ENCODE data around the gene IKBIP.
"Not testable (repeated sequence)": the region's sequence is repeated elsewhere in the genome, so short reads cannot be mapped to it uniquely, and the experiment has no call there.

IKBIP gene

DNA sequence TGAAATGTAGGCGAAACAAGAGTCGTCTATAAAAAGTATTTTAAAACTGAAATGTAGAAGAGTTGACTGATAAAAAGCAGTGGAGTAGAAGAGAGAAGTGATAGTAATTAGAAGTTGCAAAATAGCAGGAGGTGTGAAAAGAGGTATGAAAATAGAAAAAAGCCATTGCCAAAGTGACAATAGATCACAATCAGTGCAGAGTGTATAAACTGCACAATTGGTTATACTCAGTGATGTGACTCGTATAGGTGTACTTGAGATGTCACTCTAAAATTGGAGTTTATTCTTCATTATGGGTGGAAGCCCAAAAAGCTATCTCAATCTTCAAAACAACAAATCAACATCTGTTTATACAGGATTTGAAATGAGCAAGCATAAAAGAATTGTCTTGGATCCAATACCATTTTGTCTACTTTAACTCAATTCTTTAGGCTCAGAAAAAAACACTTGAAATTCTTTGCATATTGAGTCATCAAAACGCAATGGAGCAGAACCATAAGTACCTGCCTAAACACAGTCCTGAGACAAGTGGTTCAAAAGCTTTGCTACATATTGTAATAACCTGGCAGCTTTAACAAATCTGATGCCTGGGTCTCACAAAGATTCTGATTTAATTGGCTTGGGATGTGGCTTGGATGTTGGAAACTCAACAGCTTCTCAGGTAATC lies 8.8 kb downstream of the IKBIP start:
- no peak for ATAC-seq
- DNase-seq: no peak

DNA sequence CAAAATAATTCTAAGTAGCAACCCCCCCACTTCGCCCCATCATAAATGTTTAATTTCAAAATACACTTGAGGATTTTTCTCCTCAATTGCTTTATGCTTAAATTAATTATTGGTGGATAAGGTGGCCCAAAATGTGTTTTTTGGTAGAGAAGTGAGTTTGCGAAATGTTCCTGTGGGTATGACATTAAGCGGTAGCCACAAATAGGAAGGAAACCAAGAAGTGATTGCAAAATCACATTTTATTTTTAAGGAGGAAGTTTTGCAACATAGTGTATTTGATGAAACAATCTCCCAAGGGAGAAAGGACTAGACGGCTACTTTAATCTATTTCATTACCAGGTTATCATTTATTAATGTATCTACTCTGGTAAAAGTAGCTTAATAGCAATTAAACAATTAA lies 25.6 kb downstream of the IKBIP start:
- no peak for ATAC-seq

DNA sequence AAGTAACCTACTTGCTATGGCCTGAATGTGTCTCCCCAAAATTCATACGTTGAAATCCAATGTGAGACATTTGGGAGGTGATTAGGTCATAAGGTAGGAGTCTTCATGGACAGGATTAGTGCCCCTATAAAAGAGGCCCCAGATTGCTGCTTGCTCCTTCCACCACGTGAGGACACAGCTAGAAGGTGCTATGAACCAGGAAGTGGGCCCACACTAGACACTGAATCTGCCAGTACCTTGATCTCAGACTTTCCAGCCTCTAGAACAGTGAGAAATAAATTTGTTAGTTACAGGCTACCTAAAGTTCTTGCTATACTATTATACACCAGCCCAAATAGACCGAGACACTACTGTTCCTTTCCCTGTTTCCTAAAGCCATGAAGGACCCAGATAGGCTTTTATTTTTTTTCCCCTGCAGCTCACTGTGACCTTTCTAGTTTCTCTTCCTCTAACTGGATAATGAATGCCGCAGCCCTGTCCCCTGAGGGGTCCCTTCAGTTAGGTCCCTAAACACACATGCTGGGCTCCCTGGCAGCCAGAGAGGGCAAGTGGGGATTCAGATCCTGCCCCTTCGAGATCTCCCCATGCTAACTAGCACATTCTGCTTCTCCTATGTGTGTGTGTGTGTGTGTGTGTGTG lies 31.8 kb downstream of the IKBIP start:
- ATAC-seq (peak; percentile 43), DNase-seq (no peak)

More for the DNA sequence above, 25.6 kb downstream of the IKBIP start:
- no peak for DNase-seq

DNA sequence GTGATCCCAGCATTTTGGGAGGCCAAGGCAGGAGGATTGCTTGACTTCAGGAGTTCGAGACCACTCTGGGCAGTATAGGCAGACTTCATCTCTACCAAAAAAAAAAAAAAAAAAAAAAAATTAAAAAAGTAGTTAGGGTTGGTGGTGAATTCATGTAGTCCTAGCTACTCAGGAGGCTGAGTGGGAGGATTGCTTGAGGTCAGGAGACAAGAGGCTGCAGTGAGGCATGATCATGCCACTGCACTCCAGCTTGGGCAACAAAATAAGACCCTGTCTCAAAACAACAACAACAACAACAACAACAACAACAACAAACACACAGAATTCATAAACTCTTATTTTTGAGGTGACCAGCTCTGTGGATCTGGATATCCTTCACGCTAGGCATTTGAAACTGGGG lies 34.0 kb downstream of the IKBIP start:
- DNase-seq (no peak), ATAC-seq (no peak)

DNA sequence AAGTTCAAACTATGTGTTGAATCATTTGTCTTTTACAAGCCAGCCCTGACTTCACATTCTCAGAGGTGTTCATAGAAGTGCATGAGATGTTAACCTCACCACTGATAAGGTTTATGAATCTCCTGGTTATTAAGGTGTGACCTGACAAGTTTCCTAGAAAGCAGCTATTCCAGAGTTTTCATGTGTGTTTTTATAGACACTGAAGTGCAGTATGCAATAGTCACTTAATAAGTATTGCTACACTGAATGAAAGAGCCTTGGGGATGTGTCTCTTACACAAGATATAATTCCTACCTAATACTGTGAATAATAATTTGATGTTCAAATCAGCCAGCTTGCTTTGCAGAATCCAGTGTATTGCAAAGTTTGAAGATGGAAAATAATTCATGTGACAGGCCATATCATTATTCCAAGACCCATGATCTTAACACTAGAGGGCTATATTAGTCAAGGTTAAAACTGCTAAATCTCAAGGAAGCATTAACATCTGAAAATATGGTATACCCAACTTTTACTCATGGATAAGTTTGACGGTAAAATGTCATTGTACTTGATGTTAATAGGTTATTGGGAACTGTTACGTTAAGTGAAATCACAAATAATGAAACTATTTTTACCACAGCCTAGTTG lies 38.1 kb downstream of the IKBIP start:
- no peak for ATAC-seq

DNA sequence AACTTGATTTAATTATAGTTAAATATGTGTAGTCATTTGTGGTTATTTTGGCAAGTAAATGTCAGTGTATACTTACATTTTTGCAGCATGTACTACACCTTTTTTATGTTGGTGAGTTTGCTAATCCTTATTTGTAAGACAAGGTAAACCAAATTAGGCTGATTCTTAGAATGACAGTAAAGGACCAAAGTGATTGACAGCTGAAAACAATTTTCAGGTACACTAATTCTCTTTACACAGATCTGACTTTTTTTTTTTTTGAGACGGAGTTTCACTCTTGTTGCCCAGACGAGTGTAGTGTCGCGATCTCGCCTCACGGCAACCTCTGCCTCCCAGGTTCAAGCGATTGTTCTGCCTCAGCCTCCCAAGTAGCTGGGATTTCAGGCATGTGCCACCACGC lies 42.7 kb downstream of the IKBIP start:
- DNase-seq (no peak), ATAC-seq (no peak)

More for the DNA sequence above, 38.1 kb downstream of the IKBIP start:
- no peak for DNase-seq

DNA sequence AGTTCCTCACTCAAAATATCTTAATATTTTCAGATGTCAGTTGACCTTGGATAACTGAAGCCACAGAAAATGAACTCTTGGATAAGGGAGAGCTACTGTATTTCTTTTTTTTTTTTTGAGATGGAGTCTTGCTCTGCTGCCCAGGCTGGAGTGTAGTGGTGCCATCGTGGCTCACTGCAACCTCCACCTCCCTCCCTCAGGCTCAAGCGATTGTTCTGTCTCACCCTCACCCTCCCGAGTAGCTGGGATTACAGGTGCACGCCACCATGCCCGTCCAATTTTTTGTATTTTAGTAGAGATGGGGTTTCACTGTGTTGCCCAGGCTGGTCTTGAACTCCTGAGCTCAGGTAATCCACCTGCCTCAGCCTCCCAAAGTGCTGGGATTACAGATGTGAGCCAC lies 47.3 kb downstream of the IKBIP start:
- not testable (repeated sequence) for DNase-seq, ATAC-seq

DNA sequence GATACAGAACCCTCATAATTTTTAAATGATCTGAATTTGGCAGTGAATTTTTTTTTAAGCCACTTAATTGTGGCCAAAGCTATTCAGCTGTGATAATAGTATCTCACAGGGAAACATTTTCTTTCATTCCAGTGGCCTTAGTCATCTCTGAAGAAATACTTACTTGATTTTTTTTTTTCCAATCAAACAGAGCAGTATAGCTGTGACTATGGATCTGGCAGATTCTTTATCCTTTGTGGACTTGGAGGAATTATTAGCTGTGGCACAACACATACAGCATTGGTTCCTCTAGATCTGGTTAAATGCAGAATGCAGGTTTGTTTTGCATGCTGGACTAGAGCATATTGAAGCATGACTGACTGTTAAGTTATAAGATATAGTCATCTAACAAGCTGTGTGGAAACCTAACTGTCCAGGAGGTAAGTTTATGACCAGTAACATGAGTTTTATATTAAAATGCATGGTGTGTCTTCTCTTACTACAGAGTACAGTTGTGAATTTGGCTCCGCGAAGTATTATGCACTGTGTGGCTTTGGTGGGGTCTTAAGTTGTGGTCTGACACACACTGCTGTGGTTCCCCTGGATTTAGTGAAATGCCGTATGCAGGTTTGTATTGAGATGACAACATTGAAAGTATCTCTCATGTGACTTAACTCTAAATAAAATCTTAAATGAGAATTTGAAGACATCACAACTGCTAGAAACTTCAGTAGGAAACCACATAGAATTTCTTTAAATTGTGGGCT lies 49.2 kb downstream of the IKBIP start:
- no peak for ATAC-seq
- peak; percentile 33 for DNase-seq

DNA sequence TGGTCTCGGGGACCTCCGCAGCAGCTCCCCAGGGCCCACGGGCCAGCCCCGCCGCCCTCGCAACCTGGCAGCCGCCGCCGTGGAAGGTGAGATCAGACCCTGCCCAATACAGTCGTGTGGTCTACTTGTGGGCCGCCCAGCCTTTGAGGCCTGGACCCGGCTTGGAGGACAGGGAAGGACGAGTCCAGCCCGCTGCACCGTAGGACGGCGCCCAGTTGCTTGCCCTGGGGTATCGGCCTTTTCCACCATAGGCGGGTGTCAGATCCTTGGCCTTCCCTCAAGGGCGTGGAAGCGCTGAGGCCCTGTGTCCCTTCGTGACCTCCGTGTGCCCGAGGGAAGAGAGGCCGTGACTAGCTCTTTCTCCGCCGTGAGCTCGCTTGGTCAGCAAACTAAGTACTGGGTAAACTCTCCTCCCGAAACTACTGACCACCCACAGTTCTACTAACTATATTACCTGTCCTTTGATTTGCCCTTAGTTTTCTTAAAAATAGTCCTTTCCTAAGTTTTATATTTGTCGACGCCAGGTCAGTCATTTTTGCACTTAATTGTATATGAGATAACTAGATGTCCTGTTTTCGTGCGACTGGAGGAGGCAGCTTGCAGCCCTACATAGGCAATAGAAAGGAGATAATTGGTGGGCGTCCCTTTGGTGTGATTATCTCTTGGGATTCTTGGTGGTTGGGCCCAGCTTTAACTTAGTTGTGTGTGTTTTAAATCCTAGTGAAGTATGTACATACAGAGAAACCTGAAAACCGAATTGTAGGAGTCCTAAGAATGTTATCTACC lies 50.3 kb downstream of the IKBIP start:
- ATAC-seq (peak; percentile 2), DNase-seq (peak; percentile 38)

DNA sequence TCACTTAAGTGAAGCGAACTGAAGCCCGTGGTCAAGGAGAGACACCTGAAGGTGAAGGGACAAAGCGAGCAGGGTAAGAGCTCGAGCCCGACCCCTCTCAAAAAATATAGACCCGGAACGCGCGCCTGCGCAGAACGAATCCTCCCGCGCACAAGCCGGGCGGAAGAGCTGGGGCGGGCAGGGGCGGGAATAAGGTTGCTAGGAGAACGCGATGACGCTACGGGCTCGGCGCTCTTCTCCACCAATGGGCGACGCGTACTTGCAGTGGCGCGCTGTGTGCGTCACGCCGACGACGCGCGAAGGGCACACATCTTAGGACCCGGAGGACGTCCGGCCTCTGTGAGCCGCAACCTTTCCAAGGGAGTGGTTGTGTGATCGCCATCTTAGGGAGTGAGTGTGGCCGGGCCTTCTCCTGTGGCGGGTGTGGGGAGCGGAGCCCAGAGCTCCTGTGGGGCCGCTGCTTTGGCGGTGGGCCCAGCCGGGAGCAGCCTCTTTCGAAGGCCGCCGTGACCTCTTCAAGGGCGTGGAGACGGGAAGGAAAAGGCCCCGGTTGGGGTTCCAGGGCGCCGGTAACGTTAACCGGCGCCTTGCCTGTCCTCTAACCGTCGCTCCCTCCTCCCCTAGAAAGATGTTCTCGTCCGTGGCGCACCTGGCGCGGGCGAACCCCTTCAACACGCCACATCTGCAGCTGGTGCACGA lies 51.1 kb downstream of the IKBIP start, which contains the start of gene SLC25A3:
SLC25A3 (plus strand) TSS at position 336 of the 699 bp plus-strand sequence; CDS start at position 629, 293 bp downstream.
- ATAC-seq (peak; percentile 99), DNase-seq (peak; percentile 94)

DNA sequence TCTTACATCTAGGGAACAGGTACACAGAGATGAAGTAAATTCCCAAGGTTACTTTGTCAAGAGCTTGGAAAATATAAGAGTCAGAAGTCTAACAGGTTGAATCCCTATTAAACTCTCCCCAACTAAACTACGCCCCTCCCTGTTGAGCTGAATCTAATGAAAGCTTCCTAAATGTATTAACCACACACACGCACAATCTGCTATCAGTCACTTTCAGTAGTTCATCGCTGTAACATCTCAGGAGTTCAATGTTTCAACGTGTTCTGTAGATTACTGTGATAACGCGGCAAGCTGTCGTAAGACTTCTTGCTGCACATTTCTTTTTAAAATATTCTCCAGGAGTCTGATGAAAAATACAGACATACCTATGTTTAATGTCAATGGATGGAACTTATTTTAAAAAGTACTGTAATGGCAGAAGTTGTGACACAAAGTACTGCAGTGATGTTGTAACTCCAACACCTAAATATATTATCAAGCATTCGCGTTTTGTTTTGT lies 51.7 kb downstream of the IKBIP start:
- ATAC-seq (no peak), DNase-seq (no peak)

DNA sequence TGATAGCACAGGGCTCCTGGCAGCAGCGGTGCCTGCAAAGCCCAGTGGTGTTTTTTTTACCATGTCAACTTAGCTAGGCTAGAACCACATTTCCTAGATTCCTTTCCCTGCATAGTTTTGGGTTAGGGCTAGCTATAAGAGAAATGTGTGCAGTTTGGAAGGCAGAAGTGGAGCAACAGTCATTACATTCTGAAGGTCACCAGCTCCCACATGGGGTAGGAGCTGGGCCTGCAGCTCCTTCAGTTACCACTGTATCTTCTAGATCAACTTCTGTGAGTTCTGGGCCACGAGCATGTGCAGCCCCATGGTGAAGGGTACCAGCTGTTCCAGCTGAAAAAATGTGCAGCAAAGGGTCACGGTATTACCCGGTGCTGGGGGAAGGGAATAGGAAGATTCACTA lies 53.4 kb downstream of the IKBIP start:
- DNase-seq (no peak), ATAC-seq (no peak)

DNA sequence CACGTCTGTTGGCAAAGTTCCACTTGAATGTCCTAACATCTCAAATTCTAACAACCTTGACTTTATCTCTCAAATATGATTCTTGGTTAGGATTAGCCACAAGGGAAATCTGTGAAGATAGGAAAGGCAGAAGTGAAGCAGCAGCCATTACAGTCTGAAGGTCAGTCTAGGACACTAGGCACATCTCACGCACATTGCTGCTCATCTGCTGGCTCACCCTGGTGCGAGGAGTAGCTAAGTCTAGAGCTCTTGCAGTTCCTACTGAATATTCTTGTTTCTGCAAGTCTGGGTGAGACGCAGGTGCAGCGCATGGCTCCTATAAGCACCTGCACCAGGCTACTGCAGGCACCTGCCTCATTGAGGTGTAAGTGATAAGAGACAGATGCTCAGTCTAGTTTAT lies 57.5 kb downstream of the IKBIP start:
- DNase-seq: no peak

DNA sequence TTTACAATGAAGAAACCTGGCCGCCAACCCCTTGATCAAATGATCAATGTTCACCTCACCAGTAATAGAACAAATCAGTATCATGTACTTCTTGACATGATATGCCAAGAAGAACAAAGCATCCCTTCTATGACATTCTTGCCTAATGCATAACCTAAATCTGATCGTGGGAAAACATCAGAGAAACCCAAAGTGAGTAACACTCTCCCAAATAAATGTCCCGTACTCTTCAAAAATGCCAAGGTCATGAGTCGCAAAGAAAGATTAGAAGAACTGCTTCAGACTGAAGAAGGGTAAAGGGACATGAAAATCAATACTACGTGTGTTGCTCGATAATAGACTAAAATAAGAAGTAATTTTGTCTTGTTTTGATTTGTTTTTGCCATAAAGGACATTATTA lies 62.5 kb downstream of the IKBIP start:
- DNase-seq: no peak
- no peak for ATAC-seq

More for the DNA sequence above, 57.5 kb downstream of the IKBIP start:
- ATAC-seq: no peak

DNA sequence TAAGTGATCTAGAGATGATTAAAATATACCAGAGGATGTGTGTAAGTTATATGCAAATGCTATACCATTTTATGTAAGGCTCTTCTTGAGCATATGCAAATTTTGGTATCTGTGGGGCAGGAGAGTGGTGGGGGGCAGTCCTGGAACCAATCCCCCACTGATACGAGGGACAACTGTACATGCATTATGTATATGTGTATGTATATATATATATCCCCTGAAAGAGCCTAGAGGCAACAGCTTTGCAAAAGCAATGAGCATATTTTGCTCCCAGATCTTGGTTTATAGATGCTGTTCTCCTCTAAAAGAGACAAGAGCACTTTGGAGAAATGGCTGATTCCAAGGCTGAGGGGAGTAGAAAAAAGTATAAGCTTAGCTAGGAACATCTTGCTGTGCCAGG lies 63.5 kb downstream of the IKBIP start:
- DNase-seq (no peak), ATAC-seq (no peak)

DNA sequence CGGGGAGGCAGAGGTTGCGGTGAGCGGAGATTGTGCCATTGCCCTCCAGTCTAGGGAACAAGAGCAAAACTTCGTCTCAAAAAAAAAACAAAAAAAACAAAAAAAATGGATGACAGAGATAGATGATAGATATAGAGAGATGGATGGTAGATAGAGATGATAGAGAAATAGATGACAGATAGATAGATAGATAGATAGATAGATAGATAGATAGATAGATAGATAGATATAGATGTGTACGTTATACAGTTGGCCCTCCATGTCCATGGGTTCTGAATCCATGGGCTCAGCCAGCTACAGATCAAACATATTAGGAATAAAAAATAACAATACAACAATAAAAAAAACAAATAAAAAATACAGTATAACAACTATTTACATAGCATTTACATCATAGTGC lies 63.9 kb downstream of the IKBIP start:
- DNase-seq: no peak
- ATAC-seq: no peak

DNA sequence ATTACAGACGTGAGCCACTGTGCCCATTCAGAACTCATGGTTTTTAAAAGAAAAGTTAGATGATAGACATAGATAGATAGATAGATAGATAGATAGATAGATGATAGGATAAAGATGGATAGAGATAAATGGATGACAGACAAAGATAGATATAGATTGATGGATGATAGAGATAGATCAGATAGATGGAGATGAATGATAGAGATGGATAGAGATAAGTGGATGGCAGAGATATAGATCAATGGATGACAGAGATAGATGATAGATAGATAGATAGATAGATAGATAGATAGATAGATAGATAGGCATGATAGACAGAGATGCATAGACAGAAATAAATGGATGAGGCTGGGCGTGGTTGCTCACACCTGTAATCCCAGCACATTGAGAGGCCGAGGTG lies 64.8 kb downstream of the IKBIP start:
- DNase-seq: no peak
- ATAC-seq: no peak

DNA sequence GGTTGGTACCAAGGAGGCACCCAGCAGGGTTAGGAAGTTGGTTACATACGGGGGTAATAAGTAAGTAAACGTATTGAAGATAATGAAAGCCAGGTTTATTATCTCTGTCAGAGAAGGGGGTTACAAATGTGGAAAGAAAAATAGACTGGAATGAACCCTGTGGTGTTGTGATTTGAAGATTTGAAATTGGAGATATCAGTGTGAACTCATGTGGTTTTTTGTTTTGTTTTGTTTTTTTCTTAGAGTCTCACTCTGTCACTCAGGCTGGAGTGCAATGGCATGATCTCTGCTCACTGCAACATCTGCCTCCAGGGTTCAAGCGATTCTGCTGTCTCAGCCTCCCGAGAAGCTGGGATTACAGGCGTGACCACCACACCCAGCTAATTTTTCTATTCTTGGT lies 65.2 kb downstream of the IKBIP start:
- ATAC-seq: no peak
- DNase-seq: no peak

DNA sequence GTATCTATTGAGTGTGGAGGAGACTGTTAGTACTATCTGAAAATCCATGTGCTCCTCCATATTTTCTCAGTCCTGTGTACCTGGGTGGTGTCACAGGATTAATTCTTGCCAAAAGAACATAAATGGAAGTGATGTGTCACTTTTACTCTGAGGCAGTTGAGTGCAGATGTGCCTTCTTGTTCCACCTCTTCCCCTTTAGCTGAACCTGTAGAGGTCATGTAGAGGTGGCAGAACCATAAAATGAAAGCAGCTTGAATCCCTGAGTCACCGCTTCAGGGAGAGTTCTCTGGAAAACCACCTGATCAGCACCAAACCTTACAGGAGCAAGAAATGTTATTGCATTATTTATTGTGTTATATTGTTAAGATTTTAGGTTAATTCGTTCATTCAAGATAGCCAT lies 65.8 kb downstream of the IKBIP start:
- ATAC-seq (no peak), DNase-seq (no peak)

DNA sequence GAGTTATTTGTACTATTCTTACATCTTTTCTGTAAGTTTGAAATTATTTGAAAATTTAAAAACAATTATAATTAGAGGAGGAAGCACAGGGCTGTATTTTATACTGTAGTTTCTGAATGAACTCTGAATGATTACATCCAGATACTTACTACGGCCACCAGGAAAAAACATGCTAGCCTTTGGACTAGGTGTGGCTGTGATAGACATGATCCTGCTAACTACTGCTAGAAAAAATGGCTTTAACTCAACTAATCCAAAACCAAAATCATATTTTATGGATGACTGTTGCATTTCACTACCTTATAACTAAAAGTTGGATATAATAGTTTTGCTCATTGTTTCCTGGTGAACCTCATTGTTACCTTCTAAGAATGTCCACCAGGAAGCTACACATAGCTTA lies 66.2 kb downstream of the IKBIP start:
- DNase-seq: no peak
- no peak for ATAC-seq

DNA sequence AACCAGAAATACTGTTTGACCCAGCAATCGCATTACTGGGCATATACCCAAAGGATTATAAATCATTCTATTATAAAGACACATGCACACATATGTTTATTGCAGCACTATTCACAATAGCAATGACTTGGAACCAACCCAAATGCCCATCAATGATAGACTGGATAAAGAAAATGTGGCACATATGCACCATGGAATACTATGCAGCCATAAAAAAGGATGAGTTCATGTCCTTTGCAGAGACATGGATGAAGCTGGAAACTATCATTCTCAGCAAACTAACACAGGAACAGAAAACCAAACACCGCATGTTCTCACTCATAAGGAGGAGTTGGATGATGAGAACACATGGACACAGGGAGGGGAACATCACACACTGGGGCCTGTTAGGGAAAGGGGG lies 67.8 kb downstream of the IKBIP start:
- ATAC-seq, DNase-seq: not testable (repeated sequence)
